HPDE6-E6E7 (cell line): ENCODE measurements around the gene CYP2A7.
"Not testable (repeated sequence)": the region's sequence is repeated elsewhere in the genome, so short reads cannot be mapped to it uniquely, and the experiment has no call there.

Source experiments
- DNase-seq: peaks from one replicate; pipeline ENCODE4 v3.0.0; 2011; ENCODE audit warnings: missing footprints; ENCODE audit errors: extremely low spot score

Gene CYP2A7, protein sequence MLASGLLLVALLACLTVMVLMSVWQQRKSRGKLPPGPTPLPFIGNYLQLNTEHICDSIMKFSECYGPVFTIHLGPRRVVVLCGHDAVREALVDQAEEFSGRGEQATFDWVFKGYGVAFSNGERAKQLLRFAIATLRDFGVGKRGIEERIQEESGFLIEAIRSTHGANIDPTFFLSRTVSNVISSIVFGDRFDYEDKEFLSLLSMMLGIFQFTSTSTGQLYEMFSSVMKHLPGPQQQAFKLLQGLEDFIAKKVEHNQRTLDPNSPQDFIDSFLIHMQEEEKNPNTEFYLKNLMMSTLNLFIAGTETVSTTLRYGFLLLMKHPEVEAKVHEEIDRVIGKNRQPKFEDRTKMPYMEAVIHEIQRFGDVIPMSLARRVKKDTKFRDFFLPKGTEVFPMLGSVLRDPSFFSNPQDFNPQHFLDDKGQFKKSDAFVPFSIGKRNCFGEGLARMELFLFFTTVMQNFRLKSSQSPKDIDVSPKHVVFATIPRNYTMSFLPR

DNA sequence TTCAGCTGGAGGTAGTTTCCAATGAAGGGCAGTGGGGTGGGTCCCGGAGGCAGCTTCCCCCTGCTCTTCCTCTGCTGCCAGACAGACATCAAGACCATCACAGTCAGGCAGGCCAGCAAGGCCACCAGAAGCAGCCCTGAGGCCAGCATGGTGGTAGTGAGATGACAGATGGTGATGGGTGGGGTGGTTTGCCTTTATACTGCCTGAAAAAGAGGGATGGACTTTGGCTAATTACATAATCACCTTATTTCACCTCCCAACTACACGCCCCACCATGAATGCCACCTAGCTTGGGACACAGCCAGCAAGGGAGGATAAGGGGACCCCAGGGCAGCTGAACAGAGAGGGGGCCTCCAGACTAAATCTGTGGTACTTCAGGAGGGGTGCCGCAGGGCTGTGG, at the start of gene CYP2A7:
CYP2A7 (minus strand) TSS at position 170 of the 400 bp plus-strand sequence; CDS start at position 149, 21 bp downstream.
- not testable (repeated sequence) for DNase-seq

- not testable (repeated sequence) for DNase-seq
These were observed 48.8 kb upstream of the CYP2A7 start for GRCh38 chr19:40930799-40931198.

- not testable (repeated sequence) for DNase-seq
These were observed 47.9 kb upstream of the CYP2A7 start for GRCh38 chr19:40929942-40930341.

GRCh38 chr19:40928850-40929249, 46.8 kb upstream of the CYP2A7 start:
- DNase-seq: no peak

- no peak for DNase-seq
These were observed 45.5 kb upstream of the CYP2A7 start for GRCh38 chr19:40927567-40927966.

- DNase-seq: not testable (repeated sequence)
These were observed 44.2 kb upstream of the CYP2A7 start for GRCh38 chr19:40926276-40926675.

DNA sequence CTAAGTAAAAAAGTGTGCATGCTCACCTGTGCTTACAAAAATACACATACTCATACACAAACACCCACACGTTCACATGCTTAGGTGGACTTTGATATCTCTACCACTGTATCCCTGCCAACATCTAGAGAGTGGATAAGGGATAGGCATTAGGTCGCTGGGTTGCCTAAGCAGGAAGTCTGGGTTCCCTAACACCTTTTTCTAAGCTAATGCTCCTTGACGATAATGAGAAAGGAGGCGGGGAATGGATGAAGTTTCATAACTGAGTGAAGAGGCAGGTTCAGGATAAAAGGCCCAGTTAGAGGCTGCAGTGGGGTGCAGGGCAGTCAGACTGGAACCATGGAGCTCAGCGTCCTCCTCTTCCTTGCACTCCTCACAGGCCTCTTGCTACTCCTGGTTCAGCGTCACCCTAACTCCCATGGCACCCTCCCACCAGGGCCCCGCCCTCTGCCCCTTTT, 41.9 kb upstream of the CYP2A7 start:
- no peak for DNase-seq

DNA sequence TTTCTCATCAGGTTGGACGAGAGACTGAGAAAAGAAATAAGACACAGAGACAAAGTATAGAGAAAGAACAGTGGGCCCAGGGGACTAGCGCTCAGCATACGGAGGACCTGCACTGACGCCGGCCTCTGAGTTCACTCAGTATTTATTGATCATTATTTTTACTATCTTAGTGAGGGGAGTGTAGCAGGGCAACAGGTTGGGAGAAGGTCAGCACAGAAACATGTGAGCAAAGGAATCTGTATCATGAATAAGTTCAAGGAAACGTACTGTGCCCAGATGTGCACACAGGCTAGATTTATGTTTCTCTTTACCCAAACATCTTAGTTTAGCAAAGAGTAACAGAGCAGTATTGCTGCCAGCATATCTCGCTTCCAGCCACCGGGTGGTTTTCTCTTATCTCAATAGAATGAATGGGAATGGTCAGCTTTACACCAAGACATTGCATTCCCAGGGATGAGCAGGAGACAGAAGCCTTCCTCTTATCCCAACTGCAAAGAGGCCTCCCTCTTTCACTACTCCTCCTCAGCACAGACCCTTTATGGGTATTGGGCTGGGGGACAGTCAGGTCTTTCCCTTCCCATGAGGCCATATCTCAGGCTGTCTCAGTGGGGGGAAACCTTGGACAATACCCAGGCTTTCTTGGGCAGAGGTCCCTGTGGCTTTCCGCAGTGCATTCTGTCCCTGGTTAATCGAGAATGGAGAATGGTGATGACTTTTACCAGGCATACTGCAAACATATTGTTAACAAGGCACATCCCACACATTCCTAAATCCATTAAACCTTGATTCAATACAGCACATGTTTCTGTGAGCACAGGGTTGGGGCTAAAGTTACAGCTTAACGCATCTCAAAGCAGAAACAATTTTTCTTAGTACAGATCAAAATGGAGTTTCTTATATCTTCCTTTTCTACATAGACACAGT, 40.5 kb upstream of the CYP2A7 start:
- DNase-seq: not testable (repeated sequence)

GRCh38 chr19:40921005-40921897, 39.2 kb upstream of the CYP2A7 start:
- no peak for DNase-seq

DNA sequence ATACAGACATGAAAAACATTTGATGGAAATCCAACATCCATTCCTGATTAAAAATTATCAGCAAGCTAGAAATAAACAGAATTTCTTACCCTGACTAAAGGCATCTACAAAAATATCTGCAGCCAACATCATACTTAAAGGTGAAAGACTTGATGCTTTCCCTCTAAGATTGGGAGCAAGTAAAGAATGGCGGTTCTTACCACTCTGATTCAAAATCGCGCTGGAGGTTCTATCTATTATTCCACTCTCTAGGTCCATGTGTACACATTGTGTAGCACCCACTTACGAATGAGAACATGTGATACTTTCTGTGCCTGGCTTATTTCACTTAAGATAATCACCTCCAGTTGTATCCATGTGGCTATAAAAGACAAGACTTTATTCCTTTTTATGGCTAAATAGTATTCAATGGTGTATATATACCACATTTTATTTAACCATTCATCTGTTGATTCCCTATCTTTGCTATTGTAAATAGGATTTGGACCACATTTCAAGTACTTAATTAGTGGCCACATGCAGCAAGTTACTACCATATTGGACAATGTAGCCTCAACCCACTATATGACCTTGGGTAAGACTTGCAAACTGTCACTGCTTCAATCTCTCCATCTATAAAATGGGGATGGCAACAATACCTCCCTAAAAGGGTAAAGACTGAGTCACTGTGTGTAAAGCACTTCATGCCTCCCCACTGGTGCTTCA, 38.4 kb upstream of the CYP2A7 start:
- DNase-seq: no peak

DNA sequence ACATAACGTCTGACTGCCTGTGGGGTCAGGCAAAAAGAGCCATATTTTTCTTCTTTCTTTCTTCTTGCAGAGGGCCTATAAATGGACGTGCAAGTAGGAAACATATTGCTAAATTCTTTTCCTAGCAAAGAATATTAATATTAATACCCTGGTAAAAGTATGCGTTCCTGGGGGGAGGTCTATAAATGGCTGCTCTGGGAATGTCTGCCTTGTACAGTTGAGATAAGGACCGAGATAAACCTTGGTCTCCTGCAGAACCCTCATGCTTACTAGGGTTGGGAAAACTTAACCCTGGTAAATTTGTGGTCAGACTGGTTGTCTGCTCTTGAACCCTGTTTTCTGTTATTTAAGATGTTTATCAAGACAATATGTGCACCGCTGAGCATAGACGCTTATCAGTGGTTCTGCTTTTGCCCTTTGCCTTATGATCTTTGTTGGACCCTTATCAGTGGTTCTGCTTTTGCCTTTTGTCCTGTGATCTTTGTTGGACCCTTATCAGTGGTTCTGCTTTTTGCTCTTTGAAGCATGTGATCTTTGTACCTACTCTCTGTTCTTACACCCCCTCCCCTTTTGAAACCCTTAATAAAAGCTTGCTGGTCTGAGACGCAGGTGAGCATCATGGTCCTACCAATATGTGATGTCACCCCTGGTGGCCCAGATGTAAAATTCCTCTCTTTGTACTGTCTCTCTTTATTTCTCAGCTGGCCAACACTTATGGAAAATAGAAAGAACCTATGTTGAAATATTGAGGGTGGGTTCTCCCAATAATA, 37.7 kb upstream of the CYP2A7 start:
- not testable (repeated sequence) for DNase-seq

DNA sequence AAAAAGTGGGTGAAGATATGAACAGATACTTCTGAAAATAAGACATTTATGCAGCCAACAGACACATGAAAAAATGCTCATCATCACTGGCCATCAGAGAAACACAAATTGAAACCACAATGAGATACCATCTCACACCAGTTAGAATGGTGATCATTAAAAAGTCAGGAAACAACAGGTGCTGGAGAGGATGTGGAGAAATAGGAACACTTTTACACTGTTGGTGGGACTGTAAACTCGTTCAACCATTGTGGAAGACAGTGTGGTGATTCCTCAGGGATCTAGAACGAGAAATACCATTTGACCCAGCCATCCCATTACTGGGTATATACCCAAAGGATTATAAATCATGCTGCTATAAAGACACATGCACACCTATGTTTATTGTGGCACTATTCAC, 36.3 kb upstream of the CYP2A7 start:
- DNase-seq: not testable (repeated sequence)

- no peak for DNase-seq
These were observed 26.9 kb upstream of the CYP2A7 start for GRCh38 chr19:40908976-40909375.

GRCh38 chr19:40907968-40908735, 26.1 kb upstream of the CYP2A7 start:
- no peak for DNase-seq

DNA sequence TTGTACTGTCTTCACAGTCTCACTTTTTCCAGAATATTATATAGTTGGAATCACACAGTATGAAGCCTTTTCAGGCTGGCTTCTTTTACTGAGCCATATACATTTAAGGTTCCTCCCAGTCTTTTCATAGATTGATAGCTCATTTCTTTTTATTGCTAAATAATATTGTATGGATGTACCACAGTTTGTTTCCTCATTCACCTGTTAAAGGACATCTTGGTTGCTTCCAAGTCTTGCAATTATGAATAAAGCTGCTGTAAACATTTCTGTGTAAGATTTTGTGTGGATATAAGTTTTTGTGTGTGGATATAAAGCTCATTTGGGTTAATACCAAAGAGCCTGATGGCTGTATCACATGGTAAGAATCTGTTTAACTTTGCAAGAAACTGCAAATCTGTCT, 24.5 kb upstream of the CYP2A7 start:
- DNase-seq: no peak

DNA sequence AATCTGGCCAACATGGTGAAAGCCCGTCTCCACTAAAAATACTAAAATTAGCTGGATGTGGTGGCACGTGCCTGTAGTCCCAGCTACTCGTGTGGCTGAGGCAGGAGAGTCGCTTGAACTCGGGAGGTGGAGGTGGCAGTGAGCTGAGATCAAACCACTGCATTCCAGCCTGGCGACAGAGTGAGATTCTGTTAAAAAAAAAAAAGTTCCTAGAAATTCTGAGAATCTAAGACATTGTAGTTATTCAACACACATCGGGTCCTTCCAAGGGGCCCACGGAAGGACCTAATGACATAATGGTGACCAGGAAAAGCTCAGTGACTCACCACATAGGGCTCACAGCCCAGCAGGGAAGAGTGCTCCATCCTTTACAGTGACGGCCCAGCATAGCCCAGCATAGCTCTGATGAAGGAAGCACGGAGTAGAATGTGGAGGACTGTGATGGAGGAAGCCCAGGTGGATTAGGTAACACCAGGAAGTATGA, 22.7 kb upstream of the CYP2A7 start:
- DNase-seq: not testable (repeated sequence)

DNA sequence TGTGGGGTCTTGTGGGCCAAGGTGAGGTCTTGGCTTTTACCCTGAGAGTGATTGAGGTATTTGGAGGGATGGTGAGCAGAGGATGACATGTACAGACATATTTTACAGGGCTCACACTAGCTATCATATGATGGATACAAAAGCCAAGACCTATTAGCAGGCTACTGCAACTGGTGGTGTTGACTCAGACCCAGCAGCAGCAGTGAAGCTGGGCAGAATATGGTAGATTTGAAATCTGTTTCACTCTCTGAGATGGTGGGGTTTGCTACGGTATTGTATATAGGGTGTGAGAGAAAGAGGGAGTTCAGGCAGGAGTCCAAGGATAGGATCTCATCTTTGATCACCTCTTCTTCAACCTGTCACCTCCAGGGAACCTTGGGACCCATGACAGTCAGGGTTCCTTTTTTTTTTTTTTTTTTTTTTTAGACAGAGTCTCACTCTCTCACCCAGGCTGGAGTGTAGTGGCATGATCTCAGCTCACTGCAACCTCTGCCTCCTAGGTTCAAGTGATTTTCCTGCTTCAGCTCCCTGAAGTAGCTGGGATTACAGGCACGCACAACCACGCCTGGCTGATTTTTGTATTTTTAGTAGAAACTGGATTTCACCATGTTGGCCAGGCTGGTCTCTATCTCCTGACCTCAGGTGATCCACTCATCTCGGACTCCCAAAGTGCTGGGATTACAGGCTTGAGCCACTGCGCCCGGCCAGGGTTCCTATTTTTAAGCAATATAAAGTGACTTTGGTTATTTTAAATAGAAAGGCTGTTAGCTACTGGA, 20.1 kb upstream of the CYP2A7 start:
- not testable (repeated sequence) for DNase-seq

DNA sequence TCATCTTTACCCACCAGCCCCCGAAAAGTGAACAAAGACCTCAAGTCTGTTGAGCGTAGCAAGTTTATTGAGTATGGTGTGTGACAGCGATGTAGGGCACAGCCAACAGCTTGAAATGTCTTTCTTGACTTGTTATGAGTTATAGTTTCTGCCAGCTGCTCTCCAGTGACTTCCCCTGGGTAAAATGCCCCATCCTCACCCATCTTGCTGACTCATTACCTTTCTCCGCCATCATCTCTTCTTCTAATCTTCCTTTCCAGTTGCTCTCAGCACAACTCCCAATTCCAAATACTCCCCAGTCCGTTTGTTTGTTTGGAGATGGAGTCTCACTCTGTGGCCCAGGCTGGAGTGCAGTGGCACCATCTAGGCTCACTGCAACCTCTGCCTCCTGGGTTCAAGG, 18.5 kb upstream of the CYP2A7 start:
- DNase-seq: not testable (repeated sequence)
